Measurements from ENCODE around the gene TMEM233.

Gene TMEM233

GRCh38 chr12:119681728-119682638, 88.4 kb downstream of the TMEM233 start:
- no peak overlapping the region for H3K4me3 ChIP-seq (ENCODE audit: low read depth in 1 of 2, low read length in 2 of 2)
- H3K27me3 ChIP-seq (ENCODE audit: insufficient read depth, low read length, poor library complexity) = no peaks in the 10 kb centered on the region
- no peak overlapping the region for H2AFZ ChIP-seq (ENCODE audit: low read depth, low read length)
- H3K4me2 ChIP-seq (ENCODE audit: insufficient read depth, low read length) = no peak overlapping the region
- no peaks in the 10 kb centered on the region for H3K4me1 ChIP-seq (ENCODE audit: insufficient read depth, low read length)
- ATAC-seq (ENCODE audit: insufficient read depth, low read depth) (peak; percentile 20; the same call in 1 of the 3 replicates), DNase-seq (no peak)
- 0 out of 2 replicates have a peak, but pooled peaks cover 4% of the 10 kb centered on the region for H4K20me1 ChIP-seq (ENCODE audit: insufficient read depth, low read length)
- peaks cover 66% of the 10 kb centered on the region for H3K36me3 ChIP-seq (ENCODE audit: insufficient read depth, low read length)
- TF ChIP-seq EZH2 (IDR thresholded peaks at IDR 0.05; ENCODE audit: borderline replicate concordance, low read depth, low read length, severe bottlenecking) (no peak), CTCF (IDR thresholded peaks at IDR 0.05; ENCODE audit: borderline replicate concordance, extremely low read depth, low read length, poor library complexity, severe bottlenecking) (no peak)
- H3K9me3 ChIP-seq (ENCODE audit: insufficient read depth, low read length, severe bottlenecking) = no peaks in the 10 kb centered on the region
- H3K9ac ChIP-seq (ENCODE audit: low read depth, low read length) = no peak overlapping the region
- no peaks in the 10 kb centered on the region for H3K79me2 ChIP-seq (ENCODE audit: insufficient read depth, low read length)
- 0 out of 2 replicates have a peak overlapping the region, but pooled peaks have one; percentile 11 for H3K27ac ChIP-seq (ENCODE audit: low read length)

- no peak overlapping the region for H3K9ac ChIP-seq (ENCODE audit: low read depth, low read length)
- 0 out of 2 replicates have a peak overlapping the region, but pooled peaks have one; percentile 11 for H3K27ac ChIP-seq (ENCODE audit: low read length)
- H3K4me1 ChIP-seq (ENCODE audit: insufficient read depth, low read length) = no peaks in the 10 kb centered on the region
- H2AFZ ChIP-seq (ENCODE audit: low read depth, low read length) = no peak overlapping the region
- no peak for DNase-seq
- H3K4me2 ChIP-seq (ENCODE audit: insufficient read depth, low read length) = no peak overlapping the region
- no peak overlapping the region for H3K4me3 ChIP-seq (ENCODE audit: low read depth in 1 of 2, low read length in 2 of 2)
- peaks cover 68% of the 10 kb centered on the region for H3K36me3 ChIP-seq (ENCODE audit: insufficient read depth, low read length)
- H4K20me1 ChIP-seq (ENCODE audit: insufficient read depth, low read length) = 0 out of 2 replicates have a peak, but pooled peaks cover 4% of the 10 kb centered on the region
- H3K9me3 ChIP-seq (ENCODE audit: insufficient read depth, low read length, severe bottlenecking) = no peaks in the 10 kb centered on the region
- no peaks in the 10 kb centered on the region for H3K79me2 ChIP-seq (ENCODE audit: insufficient read depth, low read length)
- no peaks in the 10 kb centered on the region for H3K27me3 ChIP-seq (ENCODE audit: insufficient read depth, low read length, poor library complexity)
- TF ChIP-seq EZH2 (IDR thresholded peaks at IDR 0.05; ENCODE audit: borderline replicate concordance, low read depth, low read length, severe bottlenecking) (no peak), CTCF (IDR thresholded peaks at IDR 0.05; ENCODE audit: borderline replicate concordance, extremely low read depth, low read length, poor library complexity, severe bottlenecking) (no peak)
- 0 out of 3 replicates have a peak, but pooled peaks have one; percentile 36 for ATAC-seq (ENCODE audit: insufficient read depth, low read depth)
Measured at GRCh38 chr12:119682639-119683252, 89.2 kb downstream of the TMEM233 start.

GRCh38 chr12:119683413-119683812, 89.8 kb downstream of the TMEM233 start:
- Histone ChIP-seq H4K20me1 (ENCODE audit: insufficient read depth, low read length) (0 out of 2 replicates have a peak, but pooled peaks cover 4% of the 10 kb centered on the region), H3K27ac (ENCODE audit: low read length) (no peak overlapping the region), H3K4me1 (ENCODE audit: insufficient read depth, low read length) (no peaks in the 10 kb centered on the region), H3K36me3 (ENCODE audit: insufficient read depth, low read length) (peaks cover 68% of the 10 kb centered on the region), H3K9ac (ENCODE audit: low read depth, low read length) (no peak overlapping the region), H3K27me3 (ENCODE audit: insufficient read depth, low read length, poor library complexity) (no peaks in the 10 kb centered on the region), H2AFZ (ENCODE audit: low read depth, low read length) (no peak overlapping the region), H3K4me2 (ENCODE audit: insufficient read depth, low read length) (no peak overlapping the region), H3K79me2 (ENCODE audit: insufficient read depth, low read length) (no peaks in the 10 kb centered on the region), H3K9me3 (ENCODE audit: insufficient read depth, low read length, severe bottlenecking) (no peaks in the 10 kb centered on the region), H3K4me3 (ENCODE audit: low read depth in 1 of 2, low read length in 2 of 2) (no peak overlapping the region)
- TF ChIP-seq CTCF (IDR thresholded peaks at IDR 0.05; ENCODE audit: borderline replicate concordance, extremely low read depth, low read length, poor library complexity, severe bottlenecking) = no peak
- no peak for TF ChIP-seq EZH2 (IDR thresholded peaks at IDR 0.05; ENCODE audit: borderline replicate concordance, low read depth, low read length, severe bottlenecking)
- no peak for ATAC-seq (ENCODE audit: insufficient read depth, low read depth)
- DNase-seq = no peak

Data from DND-41 (cell line).